Stomach (tissue), 9 donors: Measurements from ENCODE around the gene CALCB. TPM values are rescaled to one million over a fixed set of nuclear protein-coding genes. Genes with fewer than 3 reads are reported as not detected.

Experiments
- DNase-seq, 2 donors: peaks; one replicate each; pipeline versions ENCODE4 v3.0.0 to v3.0.0-alpha.2; 2013 to 2019
- H3K27ac ChIP-seq, 5 donors: fragments of 200-600 bp in 4 of 5; sonication (generic) in 4 of 5; one replicate each; pipeline ENCODE4 v1.5.1; 2013 to 2019; ENCODE audit warnings: mild to moderate bottlenecking in 1 of 5, moderate library complexity in 1 of 5
- H3K27me3 ChIP-seq, 3 donors: fragments of 200-600 bp; sonication (generic); one replicate each; pipeline ENCODE4 v1.5.1; 2017 to 2019; ENCODE audit warnings: mixed run types in 1 of 3
- H3K36me3 ChIP-seq, 4 donors: fragments of 200-600 bp; sonication (generic); 1 replicate in 3 of 4; 2 replicates in 1 of 4; pipeline ENCODE4 v1.5.1; 2016 to 2019
- H3K4me1 ChIP-seq, 4 donors: fragments of 200-600 bp; sonication (generic); one replicate each; pipeline ENCODE4 v1.5.1; 2016 to 2019
- H3K4me3 ChIP-seq, 4 donors: fragments of 200-600 bp; sonication (generic) in 3 of 4; one replicate each; pipeline ENCODE4 v1.5.1; 2016 to 2019; ENCODE audit warnings: mild to moderate bottlenecking in 1 of 4
- H3K9me3 ChIP-seq, 4 donors: fragments of 200-600 bp; sonication (generic); one replicate each; pipeline ENCODE4 v1.5.1; 2016 to 2019
- EP300 ChIP-seq: sonication (generic); formaldehyde crosslinking; IDR thresholded peaks from one replicate; pipeline ENCODE4 v1.6.1; 2017; ENCODE audit warnings: antibody characterized with exemption
- POLR2A ChIP-seq, 4 donors: fragments of 450-650 bp; IDR thresholded peaks; one replicate each; pipeline ENCODE4 v1.6.1; 2016; ENCODE audit warnings: antibody characterized with exemption in 4 of 4, control low read depth in 2 of 4, mild to moderate bottlenecking in 1 of 4, moderate library complexity in 1 of 4
- POLR2AphosphoS5 ChIP-seq, 3 donors: sonication (generic); formaldehyde crosslinking; IDR thresholded peaks; one replicate each; pipeline ENCODE4 v1.6.1; 2016; ENCODE audit warnings: antibody characterized with exemption in 3 of 3
- WGBS, 5 donors: extraction: QIAGEN DNeasy Blood & Tissue Kit in 3 of 5; methylation state at CpG; one replicate each; pipeline versions ENCODE4 v1.1.5 to v1.1.7; 2013 to 2018; 5-methylcytosine and 5-hydroxymethylcytosine counted together
- intact Hi-C: fragments of 100-400 bp; cut with DNase I; formaldehyde crosslinking; loops from one replicate; pipeline ENCODE4 v1.15.1; 2023; ENCODE audit warnings: low total_unique reads
- polyA plus RNA-seq, 3 donors: library from polyadenylated mRNA; stranded (reverse); fragments of 200-250 nt; gene quantifications; one replicate each; pipeline ENCODE4 v1.2.3, GENCODE V29; 2013
- total RNA-seq, 5 donors: library from RNA; depleted of rRNA; stranded (reverse); fragments of >200 nt; gene quantifications; one replicate each; pipeline versions ENCODE4 v1.1.0 to v1.2.3, GENCODE V29; 2014 to 2016
- TF ChIP-seq, protein P1 (sequence below), 7 experiments: fragments of 450-650 bp in 4 of 7; fragments of 200-600 bp in 3 of 7; sonication (generic) in 3 of 7; IDR thresholded peaks; one replicate each; pipeline ENCODE4 v1.5.1; 2016 to 2019; ENCODE audit warnings: antibody characterized with exemption in 7 of 7, control low read depth in 2 of 7, mild to moderate bottlenecking in 1 of 7
- donor health status: healthy with polysubstance abuse.
- donor health status: Bipolar disorder and iron deficiency.
- donor health status: healthy.

CALCB gene
- total and polyA plus RNA-seq, 8 donors: 0.12 to 0.43 TPM; not detected in 6

DNA sequence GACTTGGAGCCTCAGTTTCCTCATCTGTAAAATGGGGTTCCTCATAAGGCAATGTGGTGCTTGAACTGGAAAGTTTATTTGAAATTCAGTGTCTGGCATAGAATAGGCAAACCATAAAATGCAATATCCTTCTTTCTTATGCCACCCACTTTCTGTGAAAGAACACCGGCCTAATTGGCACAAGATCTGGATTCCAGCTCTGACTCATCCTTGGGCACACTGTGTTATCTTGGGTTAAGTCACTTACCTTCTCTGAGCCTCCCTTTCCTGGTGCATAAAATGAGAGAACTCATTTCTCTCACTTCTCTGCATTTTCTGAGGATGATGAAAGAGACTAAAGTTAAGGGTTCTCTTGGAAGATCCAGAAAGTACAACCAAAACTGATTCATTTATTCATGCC lies 46.4 kb downstream of the CALCB start:
- peaks cover 0 to 20% (median 8%) of the 10 kb centered on the region in 3 donors for H3K27me3 ChIP-seq
- H3K27ac ChIP-seq: peak overlapping the region in 3 of 5 donors; percentile 27 to 56 (median 34)
- no peak for DNase-seq
- H3K36me3 ChIP-seq: no peaks in the 10 kb centered on the region
- intact Hi-C loops: no loop called here
- no peak overlapping the region for H3K4me3 ChIP-seq
- TF ChIP-seq, protein P1, sequence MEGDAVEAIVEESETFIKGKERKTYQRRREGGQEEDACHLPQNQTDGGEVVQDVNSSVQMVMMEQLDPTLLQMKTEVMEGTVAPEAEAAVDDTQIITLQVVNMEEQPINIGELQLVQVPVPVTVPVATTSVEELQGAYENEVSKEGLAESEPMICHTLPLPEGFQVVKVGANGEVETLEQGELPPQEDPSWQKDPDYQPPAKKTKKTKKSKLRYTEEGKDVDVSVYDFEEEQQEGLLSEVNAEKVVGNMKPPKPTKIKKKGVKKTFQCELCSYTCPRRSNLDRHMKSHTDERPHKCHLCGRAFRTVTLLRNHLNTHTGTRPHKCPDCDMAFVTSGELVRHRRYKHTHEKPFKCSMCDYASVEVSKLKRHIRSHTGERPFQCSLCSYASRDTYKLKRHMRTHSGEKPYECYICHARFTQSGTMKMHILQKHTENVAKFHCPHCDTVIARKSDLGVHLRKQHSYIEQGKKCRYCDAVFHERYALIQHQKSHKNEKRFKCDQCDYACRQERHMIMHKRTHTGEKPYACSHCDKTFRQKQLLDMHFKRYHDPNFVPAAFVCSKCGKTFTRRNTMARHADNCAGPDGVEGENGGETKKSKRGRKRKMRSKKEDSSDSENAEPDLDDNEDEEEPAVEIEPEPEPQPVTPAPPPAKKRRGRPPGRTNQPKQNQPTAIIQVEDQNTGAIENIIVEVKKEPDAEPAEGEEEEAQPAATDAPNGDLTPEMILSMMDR (IDR thresholded peaks at IDR 0.05): no peak
- TF ChIP-seq POLR2A (IDR thresholded peaks at IDR 0.05) (no peak), POLR2AphosphoS5 (IDR thresholded peaks at IDR 0.05) (no peak), EP300 (no peak)
- peaks cover 0 to 6% (median 5%) of the 10 kb centered on the region in 4 donors for H3K4me1 ChIP-seq
- 32 to 45% (median 34%) methylated on average over 1 of the region's 1 CpG for WGBS, 5 donors
- H3K9me3 ChIP-seq: no peaks in the 10 kb centered on the region

DNA sequence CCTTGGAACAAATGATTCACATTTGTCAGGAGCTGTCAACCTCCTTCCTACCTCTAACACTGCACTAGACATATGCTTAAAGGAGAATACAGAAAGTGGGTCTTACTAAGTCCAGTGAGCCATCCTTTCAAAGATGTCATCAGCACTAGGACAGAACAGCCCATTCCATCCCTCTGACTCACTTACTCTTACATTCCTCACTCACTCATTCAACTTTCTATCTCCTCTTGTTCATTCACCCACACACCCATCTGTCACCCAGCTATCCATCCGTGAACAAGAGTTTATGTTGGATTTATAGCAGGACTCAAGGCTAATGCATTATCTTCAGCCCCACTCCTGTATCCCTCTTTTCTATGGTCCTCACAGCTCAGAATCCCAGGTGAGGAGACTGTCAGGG lies 50.5 kb downstream of the CALCB start:
- H3K9me3 ChIP-seq: no peaks in the 10 kb centered on the region
- H3K27me3 ChIP-seq: no peaks in the 10 kb centered on the region
- TF ChIP-seq, protein P1 (IDR thresholded peaks at IDR 0.05): no peak
- TF ChIP-seq POLR2A (IDR thresholded peaks at IDR 0.05) (no peak), POLR2AphosphoS5 (IDR thresholded peaks at IDR 0.05) (no peak), EP300 (no peak)
- no peak overlapping the region for H3K27ac ChIP-seq
- intact Hi-C loops: no loop called here
- 71 to 88% (median 78%) methylated on average over 1 of the region's 1 CpG for WGBS, 5 donors
- H3K36me3 ChIP-seq: no peaks in the 10 kb centered on the region
- no peak for DNase-seq
- peaks cover 0 to 3% (median 0%) of the 10 kb centered on the region in 4 donors for H3K4me1 ChIP-seq
- H3K4me3 ChIP-seq: no peak overlapping the region

DNA sequence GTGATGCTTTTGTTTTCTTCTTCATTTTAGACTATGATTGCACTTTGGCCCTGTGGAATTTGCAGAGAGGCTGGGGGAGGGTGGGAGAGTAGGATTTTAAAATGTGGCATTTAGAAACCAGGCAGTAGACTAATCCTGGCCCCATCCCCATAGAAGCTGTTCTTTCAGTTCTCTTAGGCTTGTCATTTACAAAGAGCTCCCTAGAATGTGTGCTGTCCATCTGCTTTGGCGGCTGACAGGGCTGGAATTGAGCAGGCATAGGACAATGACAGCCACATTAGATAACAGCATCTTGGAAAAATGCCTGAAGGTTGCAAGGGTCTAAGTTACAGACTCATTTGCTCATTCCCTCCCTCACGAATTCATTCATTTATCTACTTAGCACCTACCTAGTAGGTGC lies 51.1 kb downstream of the CALCB start:
- no peak for DNase-seq
- H3K27me3 ChIP-seq: no peaks in the 10 kb centered on the region
- no peaks in the 10 kb centered on the region for H3K9me3 ChIP-seq
- no peaks in the 10 kb centered on the region for H3K36me3 ChIP-seq
- H3K27ac ChIP-seq: no peak overlapping the region
- H3K4me3 ChIP-seq: no peak overlapping the region
- WGBS, 5 donors: 53 to 91% (median 62%) methylated on average over 2 of the region's 2 CpGs
- intact Hi-C loops: no loop called here
- peaks cover 0 to 3% (median 0%) of the 10 kb centered on the region in 4 donors for H3K4me1 ChIP-seq
- TF ChIP-seq EP300: no peak
- no peak for TF ChIP-seq POLR2AphosphoS5 (IDR thresholded peaks at IDR 0.05)
- TF ChIP-seq, protein P1 (IDR thresholded peaks at IDR 0.05): no peak
- no peak for TF ChIP-seq POLR2A (IDR thresholded peaks at IDR 0.05)

DNA sequence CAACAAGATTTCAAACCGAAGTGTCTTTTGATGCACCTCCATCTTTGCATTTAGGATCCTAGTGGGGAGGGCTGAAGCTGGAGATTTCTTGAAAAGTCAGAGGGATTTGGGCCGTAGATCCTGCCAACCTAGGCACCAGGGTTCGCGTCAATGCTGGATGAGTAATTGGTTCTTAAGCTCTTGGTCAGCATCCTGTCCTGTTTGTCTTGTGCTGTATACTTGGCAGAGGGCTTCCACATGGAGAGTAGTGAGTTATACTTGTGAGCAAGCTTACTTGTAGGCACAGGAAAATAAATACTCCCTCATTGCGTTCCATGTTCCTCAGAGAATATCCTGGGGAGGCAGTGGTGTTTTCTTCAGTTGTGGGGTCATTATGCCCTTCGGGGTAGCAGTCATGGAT lies 53.9 kb downstream of the CALCB start:
- no peaks in the 10 kb centered on the region for H3K27me3 ChIP-seq
- H3K36me3 ChIP-seq: no peaks in the 10 kb centered on the region
- no peak overlapping the region for H3K27ac ChIP-seq
- no peak for DNase-seq
- no peak overlapping the region for H3K4me3 ChIP-seq
- WGBS, 5 donors: 73 to 83% (median 77%) methylated on average over 6 of the region's 6 CpGs
- no peaks in the 10 kb centered on the region for H3K9me3 ChIP-seq
- TF ChIP-seq, protein P1 (IDR thresholded peaks at IDR 0.05): no peak
- TF ChIP-seq EP300 (no peak), POLR2AphosphoS5 (IDR thresholded peaks at IDR 0.05) (no peak), POLR2A (IDR thresholded peaks at IDR 0.05) (no peak)
- intact Hi-C loops: no loop called here
- no peaks in the 10 kb centered on the region for H3K4me1 ChIP-seq

Other genes with a start within 250 kb of the CALCB start
- 100 to 1,000 TPM in 1 of 5 donors, 10 to 100 TPM in 4; 23.2 to 129 (median 38.2) TPM for gene CYP2R1, start 181.4 kb upstream of the CALCB start, total RNA-seq
- 10 to 100 TPM; 31.2 to 35.1 (median 32.0) TPM for gene CYP2R1, start 181.4 kb upstream of the CALCB start, polyA plus RNA-seq
- not detected for gene CALCA, start 101.2 kb upstream of the CALCB start, total RNA-seq
- not detected for gene CALCA, start 101.2 kb upstream of the CALCB start, polyA plus RNA-seq
- gene INSC, start 41.3 kb downstream of the CALCB start, total RNA-seq: 10 to 100 TPM in 1 of 5 donors, 1 to 10 TPM in 3, not detected in 1; 1.2 to 23.2 (median 2.7) TPM
- gene INSC, start 41.3 kb downstream of the CALCB start, polyA plus RNA-seq: 10 to 100 TPM in 1 of 3 donors, 1 to 10 TPM in 1, under 1 TPM in 1; 0.75 to 11.0 (median 6.6) TPM